D721Med (cell line): Measurements from ENCODE around the gene GPR142.

Source experiments
- DNase-seq: peaks from one replicate; pipeline ENCODE4 v3.0.0; 2011; ENCODE audit warnings: low spot score; ENCODE audit not compliant: insufficient read length
- FAIRE-seq: peaks from 2 replicates; lab custom pipeline; 2011; peaks lifted over from hg19 to GRCh38; lab: Jason Lieb, UNC
- CTCF ChIP-seq: IDR thresholded peaks from 2 replicates; pipeline ENCODE4 v1.5.1; 2012; ENCODE audit warnings: mild to moderate bottlenecking, control low read depth; ENCODE audit not compliant: insufficient read depth; ENCODE audit errors: missing control alignments

The GPR142 gene

GRCh38 chr17:74353446-74354060, 13.8 kb upstream of the GPR142 start:
- no peak for TF ChIP-seq CTCF
- FAIRE-seq: no peak
- no peak for DNase-seq

DNA sequence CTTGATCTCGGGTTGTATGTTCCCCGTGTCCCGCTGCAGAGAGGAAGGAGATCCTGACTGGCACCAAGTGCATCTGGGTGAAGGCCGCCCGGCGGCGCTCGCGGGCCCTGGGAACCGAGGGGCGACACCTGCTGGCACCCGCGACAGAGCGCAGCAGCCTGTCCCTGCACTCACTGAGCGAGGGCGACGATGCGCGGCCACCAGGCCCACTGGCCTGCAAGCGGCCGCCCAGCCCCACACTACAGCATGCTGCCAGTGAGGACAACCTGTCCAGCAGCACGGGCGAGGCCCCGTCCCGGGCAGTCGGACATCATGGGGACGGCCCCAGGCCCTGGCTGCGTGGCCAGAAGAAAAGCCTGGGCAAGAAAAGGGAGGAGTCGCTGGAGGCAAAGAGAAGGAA, 13.2 kb upstream of the GPR142 start:
- FAIRE-seq: no peak
- TF ChIP-seq CTCF: peak; percentile 98
- no peak for DNase-seq

- no peak for FAIRE-seq
- TF ChIP-seq CTCF: no peak
These were observed 12.7 kb upstream of the GPR142 start for GRCh38 chr17:74354561-74354960.

GRCh38 chr17:74355065-74355464, 12.2 kb upstream of the GPR142 start:
- no peak for DNase-seq
- TF ChIP-seq CTCF: no peak
- no peak for FAIRE-seq

More at GRCh38 chr17:74354561-74354960, 12.7 kb upstream of the GPR142 start:
- no peak for DNase-seq

DNA sequence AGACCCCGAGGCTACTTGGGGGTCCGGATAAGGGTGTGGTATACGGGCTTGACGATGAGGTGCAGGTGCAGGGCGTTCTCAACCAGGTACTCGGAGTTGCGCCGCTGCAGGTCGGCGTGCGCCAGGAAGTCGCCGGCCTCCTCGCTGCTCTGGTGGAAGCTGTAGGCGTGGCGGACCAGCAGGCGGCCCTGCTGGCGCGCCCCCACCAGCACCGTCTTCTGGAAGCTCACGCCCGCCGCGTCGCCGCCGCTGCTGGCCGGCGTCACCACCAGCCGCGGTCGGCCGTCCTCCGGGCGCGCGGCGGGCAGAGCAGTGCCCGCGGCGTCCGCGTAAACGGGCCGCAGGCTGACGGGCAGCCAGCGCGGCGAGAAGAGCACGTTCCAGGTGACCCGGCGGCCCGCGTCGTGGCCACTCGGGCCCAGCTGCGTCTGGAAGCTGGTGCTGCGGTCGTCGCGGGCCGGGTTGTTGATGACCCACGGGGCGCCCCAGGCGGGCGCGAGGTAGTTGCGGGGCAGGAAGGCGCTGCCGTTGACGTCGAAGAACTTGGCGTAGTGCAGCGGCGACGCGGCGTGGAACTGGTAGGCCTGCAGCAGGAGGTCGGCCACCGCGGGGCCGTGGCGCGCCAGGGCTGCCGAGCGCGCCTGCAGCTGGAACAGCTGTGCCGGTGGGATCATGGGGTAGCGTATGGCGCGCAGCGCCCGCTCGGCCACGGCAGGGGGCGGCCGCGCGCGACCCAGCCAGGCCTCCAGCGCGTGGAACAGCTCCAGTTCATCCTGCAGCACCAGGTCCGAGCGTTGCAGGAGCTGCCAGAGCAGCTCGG, 10.4 kb upstream of the GPR142 start:
- no peak for FAIRE-seq
- DNase-seq: no peak
- TF ChIP-seq CTCF: no peak

DNA sequence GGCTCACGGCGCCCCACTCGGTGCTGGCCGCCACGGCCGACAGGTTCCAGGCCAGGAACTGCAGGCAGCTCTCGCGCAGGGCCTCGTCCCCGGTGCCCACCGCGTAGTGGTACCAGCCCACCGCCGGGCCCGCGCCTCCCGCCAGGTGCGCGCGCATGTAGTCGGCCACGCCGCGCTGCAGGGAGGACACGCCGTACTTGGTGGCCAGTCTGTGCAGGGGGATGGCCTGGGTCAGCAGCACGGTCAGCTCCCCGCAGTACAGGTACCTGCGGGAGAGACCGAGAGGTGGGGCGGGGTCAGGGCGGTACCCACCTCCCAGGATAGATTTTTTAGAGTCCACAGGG, 9.9 kb upstream of the GPR142 start:
- DNase-seq (no peak), FAIRE-seq (no peak)
- no peak for TF ChIP-seq CTCF

GRCh38 chr17:74358697-74359096, 8.6 kb upstream of the GPR142 start:
- TF ChIP-seq CTCF: no peak
- DNase-seq: no peak
- no peak for FAIRE-seq
